HepG2 (cell line): Measurements from ENCODE around the gene STK11. TPM values are rescaled to one million over a fixed set of nuclear protein-coding genes. Genes with fewer than 3 reads are reported as not detected.
A peak's percentile ranks its signal among the peaks of the same experiment; 100 is the strongest.

ENCODE experiments used
- BHLHE40 ChIP-seq: IDR thresholded peaks from 2 replicates; pipeline ENCODE4 v1.6.1; 2011; ENCODE audit warnings: low read length, improper control_type of control experiment
- GABPA ChIP-seq, 2 experiments: IDR thresholded peaks; 2 replicates each; pipeline ENCODE4 v1.6.1; 2011 to 2016; ENCODE audit warnings: low read depth in 2 of 2, low read length in 1 of 2, missing biosample characterization in 1 of 2, missing genetic modification characterization in 1 of 2
- HIVEP1 ChIP-seq: sonication (generic); formaldehyde crosslinking; IDR thresholded peaks from 2 replicates; pipeline ENCODE4 v1.4.0; 2020; ENCODE audit warnings: mild to moderate bottlenecking, missing genetic modification reagents
- HNF4A ChIP-seq: sonication (generic); formaldehyde crosslinking; IDR thresholded peaks from 2 replicates; pipeline ENCODE4 v1.4.0; 2020; ENCODE audit warnings: missing genetic modification reagents
- HNRNPL ChIP-seq: fragments of 200-400 bp; formaldehyde crosslinking; IDR thresholded peaks from 2 replicates; pipeline ENCODE4 v1.6.1; 2017; ENCODE audit warnings: mild to moderate bottlenecking, low read depth, low read length
- HOXA3 ChIP-seq: sonication (generic); formaldehyde crosslinking; IDR thresholded peaks from 2 replicates; pipeline ENCODE4 v1.5.0; 2020; ENCODE audit warnings: missing genetic modification reagents
- JUND ChIP-seq: sonication (generic); formaldehyde crosslinking; IDR thresholded peaks from 2 replicates; pipeline ENCODE4 v1.8.0; 2022; ENCODE audit warnings: mild to moderate bottlenecking, missing genetic modification reagents
- MXI1 ChIP-seq: IDR thresholded peaks from 3 replicates; pipeline ENCODE4 v1.6.1; 2012; ENCODE audit warnings: low read depth, low read length, inconsistent platforms, borderline replicate concordance
- MYC ChIP-seq: sonication (generic); formaldehyde crosslinking; IDR thresholded peaks from 2 replicates; pipeline ENCODE4 v1.9.0; 2021; ENCODE audit warnings: missing genetic modification reagents, borderline replicate concordance
- MYPOP ChIP-seq: sonication (generic); formaldehyde crosslinking; IDR thresholded peaks from 2 replicates; pipeline ENCODE4 v1.8.1; 2023; ENCODE audit warnings: mild to moderate bottlenecking, moderate library complexity, missing genetic modification reagents
- NR2F1 ChIP-seq, 2 experiments: fragments of 450-650 bp in 1 of 2; formaldehyde crosslinking in 1 of 2; IDR thresholded peaks; 2 replicates each; pipeline versions ENCODE4 v1.5.0 to v1.6.1; 2016 to 2020; ENCODE audit warnings: mild to moderate bottlenecking in 1 of 2, missing compliant biosample characterization in 1 of 2, missing genetic modification reagents in 1 of 2, moderate library complexity in 1 of 2
- NR2F6 ChIP-seq, 2 experiments: IDR thresholded peaks; 2 replicates each; pipeline ENCODE4 v1.6.1; 2016; ENCODE audit warnings: antibody characterized with exemption in 1 of 2, mild to moderate bottlenecking in 1 of 2
- RAD21 ChIP-seq: fragments of 450-650 bp; formaldehyde crosslinking; IDR thresholded peaks from 2 replicates; pipeline ENCODE4 v1.5.0; 2020; ENCODE audit warnings: mild to moderate bottlenecking
- RARA ChIP-seq: IDR thresholded peaks from 2 replicates; pipeline ENCODE4 v1.6.1; 2016; ENCODE audit warnings: missing genetic modification reagents, missing compliant biosample characterization
- RBFOX2 ChIP-seq: fragments of 200-400 bp; formaldehyde crosslinking; IDR thresholded peaks from 2 replicates; pipeline ENCODE4 v1.6.1; 2017; ENCODE audit warnings: low read depth, mild to moderate bottlenecking, low read length
- RXRB ChIP-seq: IDR thresholded peaks from 2 replicates; pipeline ENCODE4 v1.6.1; 2016; ENCODE audit warnings: borderline replicate concordance, missing genetic modification reagents, missing compliant biosample characterization
- SATB2 ChIP-seq: sonication (generic); formaldehyde crosslinking; IDR thresholded peaks from 2 replicates; pipeline ENCODE4 v1.5.0; 2020; ENCODE audit warnings: missing genetic modification reagents
- SPEN ChIP-seq: sonication (generic); formaldehyde crosslinking; IDR thresholded peaks from 2 replicates; pipeline ENCODE4 v1.5.1; 2020; ENCODE audit warnings: low read depth, mild to moderate bottlenecking, missing genetic modification reagents
- ZNF256 ChIP-seq: sonication (generic); formaldehyde crosslinking; conservative IDR thresholded peaks from 2 replicates; pipeline ENCODE4 v1.4.0; 2020; ENCODE audit warnings: missing genetic modification reagents
- ZNF292 ChIP-seq: sonication (generic); formaldehyde crosslinking; IDR thresholded peaks from 2 replicates; pipeline ENCODE4 v1.8.1; 2022; ENCODE audit warnings: mild to moderate bottlenecking, low read depth, missing genetic modification reagents, borderline replicate concordance
- ZNF451 ChIP-seq: sonication (generic); formaldehyde crosslinking; IDR thresholded peaks from 2 replicates; pipeline ENCODE4 v1.5.0; 2020; ENCODE audit warnings: mild to moderate bottlenecking, missing genetic modification reagents
- ZNF616 ChIP-seq: sonication (generic); formaldehyde crosslinking; IDR thresholded peaks from 2 replicates; pipeline ENCODE4 v1.5.0; 2020; ENCODE audit warnings: low read depth, mild to moderate bottlenecking, missing genetic modification reagents
- polyA plus RNA-seq, 8 experiments: library from polyadenylated mRNA; depleted of rRNA in 3 of 8; stranded (reverse) in 7 of 8; unstranded in 1 of 8; fragments of >200 nt; fragmentation: Illumina TruSeq in 4 of 8; extraction: Trizol in 4 of 8; gene quantifications; 2 replicates each; pipeline versions ENCODE4 v1.2.1 to v1.2.3, GENCODE V29; 2011 to 2016; ENCODE audit warnings: low read depth in 4 of 8, missing spikeins in 1 of 8, mixed read lengths in 1 of 8; ENCODE audit not compliant: insufficient read depth in 1 of 8
- total RNA-seq, 5 experiments: library from RNA; depleted of rRNA; stranded (reverse); fragments of >200 nt; fragmentation: Illumina TruSeq; extraction: Trizol; gene quantifications; 2 replicates each; pipeline ENCODE4 v1.2.3, GENCODE V29; 2016; ENCODE audit warnings: low read depth in 1 of 5
- TF ChIP-seq, protein P1 (sequence below): sonication (generic); formaldehyde crosslinking; IDR thresholded peaks from 2 replicates; pipeline ENCODE4 v1.4.0; 2020; ENCODE audit warnings: missing genetic modification reagents

Gene STK11
- total and polyA plus RNA-seq, 2 of the 13 experiments (the other 11 are each of a cell fraction or from before 2014, with no cell fraction given), result 27.5 to 43.6 TPM

DNA sequence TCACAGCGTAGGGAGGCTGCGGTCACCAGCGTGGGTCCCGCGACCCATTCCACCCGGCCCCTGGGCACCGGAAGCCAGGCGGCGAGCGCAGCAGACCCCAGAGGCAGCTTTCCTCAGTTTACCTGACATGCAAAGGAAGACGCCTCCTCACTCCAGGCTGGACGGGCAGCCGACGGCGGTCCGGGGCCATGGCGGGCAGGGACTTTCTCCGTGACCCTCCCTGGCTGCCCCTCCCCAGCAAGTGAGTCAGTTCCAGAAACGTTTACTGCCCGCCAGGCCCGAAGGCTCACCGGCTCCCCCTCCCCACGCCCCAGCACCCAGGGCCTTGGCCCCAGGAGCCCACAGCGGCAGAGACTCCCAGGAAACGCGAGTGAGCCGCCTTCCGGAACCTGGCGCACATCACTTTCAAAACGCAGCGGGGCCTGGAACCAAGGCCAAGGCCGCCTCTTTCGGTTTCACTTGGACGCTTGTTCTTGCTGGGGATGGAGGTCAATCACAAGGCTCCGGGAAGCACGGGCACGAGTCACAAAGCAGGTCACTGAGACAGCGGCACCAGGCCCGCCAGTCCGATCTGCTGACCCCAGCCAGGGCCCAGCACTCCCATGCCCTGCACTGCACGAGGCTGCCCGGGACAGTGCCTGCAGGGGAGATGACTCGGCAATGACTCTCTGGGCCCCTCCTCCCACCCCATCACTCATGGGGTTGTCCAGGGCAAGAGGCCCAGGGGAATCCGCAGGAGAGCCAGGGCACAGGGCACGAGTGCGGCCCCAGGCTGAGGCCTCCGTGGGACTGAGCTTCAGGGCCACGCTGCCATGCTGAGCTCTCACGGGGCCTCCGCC lies 36.8 kb upstream of the STK11 start (continued):
- TF ChIP-seq, protein P1, sequence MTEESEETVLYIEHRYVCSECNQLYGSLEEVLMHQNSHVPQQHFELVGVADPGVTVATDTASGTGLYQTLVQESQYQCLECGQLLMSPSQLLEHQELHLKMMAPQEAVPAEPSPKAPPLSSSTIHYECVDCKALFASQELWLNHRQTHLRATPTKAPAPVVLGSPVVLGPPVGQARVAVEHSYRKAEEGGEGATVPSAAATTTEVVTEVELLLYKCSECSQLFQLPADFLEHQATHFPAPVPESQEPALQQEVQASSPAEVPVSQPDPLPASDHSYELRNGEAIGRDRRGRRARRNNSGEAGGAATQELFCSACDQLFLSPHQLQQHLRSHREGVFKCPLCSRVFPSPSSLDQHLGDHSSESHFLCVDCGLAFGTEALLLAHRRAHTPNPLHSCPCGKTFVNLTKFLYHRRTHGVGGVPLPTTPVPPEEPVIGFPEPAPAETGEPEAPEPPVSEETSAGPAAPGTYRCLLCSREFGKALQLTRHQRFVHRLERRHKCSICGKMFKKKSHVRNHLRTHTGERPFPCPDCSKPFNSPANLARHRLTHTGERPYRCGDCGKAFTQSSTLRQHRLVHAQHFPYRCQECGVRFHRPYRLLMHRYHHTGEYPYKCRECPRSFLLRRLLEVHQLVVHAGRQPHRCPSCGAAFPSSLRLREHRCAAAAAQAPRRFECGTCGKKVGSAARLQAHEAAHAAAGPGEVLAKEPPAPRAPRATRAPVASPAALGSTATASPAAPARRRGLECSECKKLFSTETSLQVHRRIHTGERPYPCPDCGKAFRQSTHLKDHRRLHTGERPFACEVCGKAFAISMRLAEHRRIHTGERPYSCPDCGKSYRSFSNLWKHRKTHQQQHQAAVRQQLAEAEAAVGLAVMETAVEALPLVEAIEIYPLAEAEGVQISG (CRISPR knock-in tag), result 0 out of 2 replicates have a peak, but pooled peaks have one; percentile 15
- TF ChIP-seq MYC (CRISPR knock-in tag), result peak; percentile 39
- 0 out of 2 replicates have a peak, but pooled peaks have one; percentile 29 for TF ChIP-seq ZNF292 (CRISPR knock-in tag)
- TF ChIP-seq HOXA3 (CRISPR knock-in tag), result peak; percentile 28; the same call in 1 of the 2 replicates
- TF ChIP-seq HNRNPL, result peak; percentile 83
- peak; percentile 60; the same call in 1 of the 2 replicates for TF ChIP-seq HIVEP1
- no peak for TF ChIP-seq ZNF256
- no peak; the same call in 1 of the 2 replicates for TF ChIP-seq NR2F6 (IDR thresholded peaks at IDR 0.05)
- TF ChIP-seq NR2F6 (CRISPR knock-in tag; IDR thresholded peaks at IDR 0.05), result peak; percentile 40
- TF ChIP-seq ZNF616 (CRISPR knock-in tag), result no peak
- TF ChIP-seq RBFOX2, result peak; percentile 61; the same call in 1 of the 2 replicates
- TF ChIP-seq BHLHE40, result 0 out of 2 replicates have a peak, but pooled peaks have one; percentile 12
- no peak for TF ChIP-seq MYPOP (CRISPR knock-in tag)
- peak in 1 of 2 experiments; percentile 26; a peak in 1 of 4 replicates for TF ChIP-seq NR2F1 (CRISPR knock-in tag; IDR thresholded peaks at IDR 0.05)
- no peak for TF ChIP-seq SATB2 (CRISPR knock-in tag)
- 0 out of 2 replicates have a peak, but pooled peaks have one; percentile 28 for TF ChIP-seq JUND
- 0 out of 3 replicates have a peak, but pooled peaks have one; percentile 36 for TF ChIP-seq MXI1
- TF ChIP-seq RAD21 (CRISPR knock-in tag), result no peak
- peak; percentile 44; the same call in 1 of the 2 replicates for TF ChIP-seq RARA
- peak; percentile 20; the same call in 1 of the 2 replicates for TF ChIP-seq HNF4A (CRISPR knock-in tag)
- 0 out of 2 replicates have a peak, but pooled peaks have one; percentile 10 for TF ChIP-seq RXRB
- no peak for TF ChIP-seq GABPA (IDR thresholded peaks at IDR 0.05; ENCODE audit: low read depth, low read length)
- TF ChIP-seq GABPA (CRISPR knock-in tag; IDR thresholded peaks at IDR 0.05; ENCODE audit: low read depth), result peak; percentile 53; the same call in 1 of the 2 replicates
- TF ChIP-seq ZNF451 (CRISPR knock-in tag), result no peak
- no peak for TF ChIP-seq SPEN
